GM19351 (cell line): ENCODE measurements around the gene LUC7L.
"Not testable (repeated sequence)": the region's sequence is repeated elsewhere in the genome, so short reads cannot be mapped to it uniquely, and the experiment has no call there.

Experiments used
- ATAC-seq: cut with Tn5 transposase; IDR thresholded peaks from one replicate; pipeline ENCODE4 v1.9.1; 2021; ENCODE audit warnings: mild to moderate bottlenecking, moderate library complexity; ENCODE audit not compliant: unreplicated experiment

Gene LUC7L

GRCh38 chr16:228852-229730, at the start of gene LUC7L:
Gene LUC7L (minus strand): TSS chr16:229449. CDS start chr16:229339, 110 bp downstream.
- ATAC-seq, result peak; percentile 89

GRCh38 chr16:278863-279366, 49.7 kb upstream of the LUC7L start:
- ATAC-seq, result no peak

- no peak for ATAC-seq
These were observed 47.3 kb upstream of the LUC7L start for GRCh38 chr16:276426-277077.

- ATAC-seq, result no peak
These were observed 46.6 kb upstream of the LUC7L start, which contains the start of gene RGS11 for GRCh38 chr16:275786-276232. Gene RGS11 (minus strand): TSS chr16:275944. CDS start chr16:275911, 33 bp downstream.

- no peak for ATAC-seq
These were observed 45.9 kb upstream of the LUC7L start for GRCh38 chr16:275041-275641.

GRCh38 chr16:273547-274421, 44.5 kb upstream of the LUC7L start:
- no peak for ATAC-seq

GRCh38 chr16:272633-273546, 43.6 kb upstream of the LUC7L start:
- ATAC-seq, result no peak

GRCh38 chr16:270381-271255, 41.4 kb upstream of the LUC7L start:
- no peak for ATAC-seq

- no peak for ATAC-seq
These were observed 40.0 kb upstream of the LUC7L start for GRCh38 chr16:269061-269796.

GRCh38 chr16:268141-269053, 39.1 kb upstream of the LUC7L start:
- no peak for ATAC-seq

- not testable (repeated sequence) for ATAC-seq
These were observed 38.3 kb upstream of the LUC7L start for GRCh38 chr16:267562-267961.

- no peak for ATAC-seq
These were observed 37.3 kb upstream of the LUC7L start for GRCh38 chr16:266258-267164.

- no peak for ATAC-seq
These were observed 36.5 kb upstream of the LUC7L start for GRCh38 chr16:265711-266110.

GRCh38 chr16:265002-265529, 35.8 kb upstream of the LUC7L start:
- ATAC-seq, result no peak

- ATAC-seq, result no peak
These were observed 35.2 kb upstream of the LUC7L start for GRCh38 chr16:264440-264951.
